GM12878 (cell line): ENCODE results near the gene PCDHGB1. TPM values are rescaled to one million over a fixed set of nuclear protein-coding genes. Genes with fewer than 3 reads are reported as not detected.

Experiments used
- ATAC-seq: fragments of 200-7000 bp; cut with Tn5 transposase; 3 replicates; pipeline ENCODE4 v1.9.1; 2020; ENCODE audit warnings: mild to moderate bottlenecking, moderate library complexity
- BruUV-seq: library from RNA; stranded (reverse); fragments of 400-500 nt; replicated peaks from 2 replicates; lab custom pipeline; 2021; lab: Mats Ljungman, UMichigan
- CTCF ChIA-PET: fragments of 300-600 bp; sonication (Branson Sonifier 250); formaldehyde crosslinking; extraction: SDS; loops from one replicate; lab custom pipeline; 2021; ENCODE audit warnings: inconsistent platforms; lab: Yijun Ruan, JAX
- POLR2A ChIA-PET: fragments of 350-600 bp; formaldehyde crosslinking; extraction: SDS; loops from one replicate; lab custom pipeline; 2021; ENCODE audit warnings: inconsistent platforms; lab: Charles Lee
- RAD21 ChIA-PET: fragments of 300-600 bp; sonication (Branson Sonifier 250); formaldehyde crosslinking; loops from one replicate; lab custom pipeline; 2023; ENCODE audit warnings: antibody characterized with exemption; ENCODE audit not compliant: unreplicated experiment; lab: Charles Lee
- SMC1A ChIA-PET: fragments of 300-600 bp; sonication (Branson Sonifier 250); formaldehyde crosslinking; loops from one replicate; lab custom pipeline; 2023; ENCODE audit not compliant: unreplicated experiment, uncharacterized antibody; lab: Charles Lee
- DNase-seq: peaks from one replicate; pipeline ENCODE4 v3.0.0-alpha.2; 2011; ENCODE audit warnings: low read depth, low spot score
- FAIRE-seq: peaks from 3 replicates; lab custom pipeline; 2011; peaks lifted over from hg19 to GRCh38; lab: Jason Lieb, UNC
- H2AFZ ChIP-seq: 2 replicates; pipeline ENCODE4 v1.6.0; 2011; ENCODE audit warnings: low read depth, low read length, control low read depth; ENCODE audit not compliant: control insufficient read depth
- H3K27ac ChIP-seq: 2 replicates; pipeline ENCODE4 v1.5.1; 2011; ENCODE audit warnings: control low read depth; ENCODE audit not compliant: control insufficient read depth, insufficient read depth
- H3K27me3 ChIP-seq, 2 experiments: replicated peaks in 1 of 2; 2 replicates each; pipeline versions ENCODE4 v1.6.0 to v1.6.1; 2011; ENCODE audit warnings: low read length in 1 of 2; ENCODE audit not compliant: control insufficient read depth in 2 of 2, insufficient read depth in 2 of 2
- H3K36me3 ChIP-seq, 2 experiments: 2 replicates each; pipeline ENCODE4 v1.5.1; 2011; ENCODE audit warnings: low read length in 1 of 2; ENCODE audit not compliant: control insufficient read depth in 2 of 2, insufficient read depth in 2 of 2
- H3K4me1 ChIP-seq: 2 replicates; pipeline ENCODE4 v1.6.1; 2011; ENCODE audit warnings: mild to moderate bottlenecking, low read length, moderate library complexity, mixed read lengths; ENCODE audit not compliant: control insufficient read depth, insufficient read depth
- H3K4me2 ChIP-seq: 2 replicates; pipeline ENCODE4 v1.6.0; 2011; ENCODE audit warnings: control low read depth; ENCODE audit not compliant: control insufficient read depth, insufficient read depth
- H3K4me3 ChIP-seq: fragments of 200-600 bp; sonication (generic); 2 replicates; pipeline ENCODE4 v1.5.1; 2016
- H3K79me2 ChIP-seq: 2 replicates; pipeline ENCODE4 v1.6.0; 2011; ENCODE audit warnings: low read length; ENCODE audit not compliant: control insufficient read depth, insufficient read depth
- H3K9ac ChIP-seq: 2 replicates; pipeline ENCODE4 v1.8.0; 2011; ENCODE audit warnings: low read length, control low read depth, mixed read lengths; ENCODE audit not compliant: control insufficient read depth, insufficient read depth
- H3K9me3 ChIP-seq: replicated peaks from 3 replicates; pipeline ENCODE4 v1.5.1; 2011; ENCODE audit warnings: mild to moderate bottlenecking, low read length; ENCODE audit not compliant: control insufficient read depth, insufficient read depth
- H4K20me1 ChIP-seq: 2 replicates; pipeline ENCODE4 v1.6.0; 2011; ENCODE audit not compliant: control insufficient read depth, insufficient read depth
- BACH1 ChIP-seq: fragments of 450-650 bp; IDR thresholded peaks from 2 replicates; pipeline ENCODE4 v1.6.1; 2017; ENCODE audit warnings: mild to moderate bottlenecking, borderline replicate concordance
- E2F4 ChIP-seq: IDR thresholded peaks from 2 replicates; pipeline ENCODE4 v1.6.1; 2012; ENCODE audit warnings: low read depth, low read length, improper control_type of control experiment
- E2F8 ChIP-seq: fragments of 450-650 bp; IDR thresholded peaks from 2 replicates; pipeline ENCODE4 v1.6.1; 2018; ENCODE audit warnings: mild to moderate bottlenecking, low read depth, moderate library complexity; ENCODE audit not compliant: partially characterized antibody
- FOXK2 ChIP-seq: fragments of 450-650 bp; IDR thresholded peaks from 2 replicates; pipeline ENCODE4 v1.6.1; 2017; ENCODE audit warnings: mild to moderate bottlenecking, moderate library complexity
- JUND ChIP-seq: IDR thresholded peaks from 2 replicates; pipeline ENCODE4 v1.6.1; 2012; ENCODE audit warnings: low read depth, mild to moderate bottlenecking, low read length, improper control_type of control experiment, moderate library complexity
- NRF1 ChIP-seq: conservative IDR thresholded peaks from 2 replicates; pipeline ENCODE4 v1.6.1; 2011; ENCODE audit warnings: mild to moderate bottlenecking, low read depth, low read length, improper control_type of control experiment
- RB1 ChIP-seq: fragments of 450-650 bp; formaldehyde crosslinking; IDR thresholded peaks from 2 replicates; pipeline ENCODE4 v1.6.1; 2017; ENCODE audit warnings: mild to moderate bottlenecking, borderline replicate concordance
- RCOR1 ChIP-seq: conservative IDR thresholded peaks from 2 replicates; pipeline ENCODE4 v1.6.1; 2012; ENCODE audit warnings: low read depth, low read length, improper control_type of control experiment
- SKIL ChIP-seq: fragments of 450-650 bp; IDR thresholded peaks from 2 replicates; pipeline ENCODE4 v1.6.1; 2017; ENCODE audit warnings: mild to moderate bottlenecking, low read depth, inconsistent platforms; ENCODE audit not compliant: poor library complexity, severe bottlenecking
- SRF ChIP-seq, 2 experiments: IDR thresholded peaks; 2 replicates each; pipeline ENCODE4 v1.6.1; 2011; ENCODE audit warnings: low read depth in 2 of 2, low read length in 2 of 2, mild to moderate bottlenecking in 1 of 2, moderate library complexity in 1 of 2
- STAT3 ChIP-seq: IDR thresholded peaks from 2 replicates; pipeline ENCODE4 v1.6.1; 2011; ENCODE audit warnings: low read depth, low read length, improper control_type of control experiment
- ZNF24 ChIP-seq: fragments of 450-650 bp; IDR thresholded peaks from 2 replicates; pipeline ENCODE4 v1.6.1; 2017; ENCODE audit warnings: antibody characterized with exemption, mild to moderate bottlenecking
- WGBS: methylation state at CpG from one replicate; pipeline ENCODE4 v1.1.6; 2016; ENCODE audit warnings: low lambda C conversion rate; ENCODE audit not compliant: insufficient replicate concordance, insufficient coverage; ENCODE audit errors: missing lambda C conversion rate; 5-methylcytosine and 5-hydroxymethylcytosine counted together
- in situ Hi-C: fragments of 300-500 bp; cut with MboI; formaldehyde crosslinking; loops from 9 replicates; pipeline ENCODE4 v1.14.3; 2018; ENCODE audit warnings: mixed read lengths
- intact Hi-C: fragments of 100-400 bp; cut with micrococcal nuclease; formaldehyde crosslinking; loops from one replicate; pipeline ENCODE4 v1.14.2; 2022; ENCODE audit not compliant: unreplicated experiment
- polyA plus RNA-seq, 11 experiments: library from polyadenylated mRNA; depleted of rRNA in 4 of 11; unstranded in 6 of 11; stranded (reverse) in 5 of 11; fragments of >200 nt; fragmentation: Nextera tagmentation in 4 of 11; fragmentation: Illumina TruSeq in 1 of 11; extraction: Ambion mirVana in 4 of 11; extraction: Trizol in 1 of 11; gene quantifications; 1 replicate in 1 of 11; 2 replicates in 10 of 11; pipeline versions ENCODE4 v1.2.1 to v1.2.3, GENCODE V29; 2011 to 2016; ENCODE audit warnings: inconsistent platforms in 2 of 11, missing spikeins in 2 of 11, low read depth in 1 of 11
- total RNA-seq, 4 experiments: library from RNA; depleted of rRNA in 3 of 4; stranded (reverse); fragments of >200 nt in 3 of 4; fragmentation: Illumina TruSeq in 1 of 4; extraction: Trizol in 1 of 4; gene quantifications; 2 replicates each; pipeline versions ENCODE4 v1.2.1 to v1.2.3, GENCODE V29; 2013 to 2021

PCDHGB1 gene
- total and polyA plus RNA-seq, 10 of the 15 experiments (the other 5 are each of a cell fraction or from before 2014, with no cell fraction given): 0.04 to 0.40 (median 0.08) TPM; not detected in 2

- 83% methylated on average over 15 of the region's 15 CpGs for WGBS
- Histone ChIP-seq H3K27ac (no peak overlapping the region), H3K4me3 (no peak overlapping the region), H4K20me1 (no peaks in the 10 kb centered on the region), H3K36me3 (no peaks in the 10 kb centered on the region), H3K9ac (no peak overlapping the region), H2AFZ (no peak overlapping the region), H3K4me1 (no peaks in the 10 kb centered on the region), H3K27me3 (no peaks in the 10 kb centered on the region), H3K9me3 (peaks cover 18% of the 10 kb centered on the region; the same call in 2 of the 3 replicates), H3K79me2 (no peaks in the 10 kb centered on the region), H3K4me2 (no peak overlapping the region)
- CTCF ChIA-PET: interaction anchor here (0.9 to 1.7 kb wide), 3 partner anchors 14 to 136 kb away, joined by 3 to 8 read pairs (median 3); partner anchors contain the start of gene PCDHGA10
- FAIRE-seq (no peak), ATAC-seq (no peak), DNase-seq (no peak)
- intact Hi-C loops: no loop called here
- BruUV-seq: no TSS peak
- in situ Hi-C loops: no loop called here
- RAD21 ChIA-PET: interaction anchor here (1.4 kb wide), 1 partner anchor 14 kb away, joined by 4 read pairs; the partner anchor contains the start of gene PCDHGA10
- POLR2A ChIA-PET: no interaction called here
- TF ChIP-seq ZNF24: no peak
- TF ChIP-seq E2F8: no peak
- no peak for TF ChIP-seq SKIL
- no peak for TF ChIP-seq RCOR1
- no peak for TF ChIP-seq E2F4
- TF ChIP-seq FOXK2: no peak
- TF ChIP-seq JUND: no peak
- TF ChIP-seq SRF (IDR thresholded peaks at IDR 0.05; ENCODE audit: low read depth in 2 of 2, low read length in 2 of 2): no peak
- TF ChIP-seq BACH1: no peak
- TF ChIP-seq NRF1: no peak
- no peak for TF ChIP-seq STAT3
- no peak for TF ChIP-seq RB1
- SMC1A ChIA-PET: no interaction called here
These were observed 48.7 kb downstream of the PCDHGB1 start for GRCh38 chr5:141398608-141399007.
